ENCODE measurements around the gene NABP1. TPM values are rescaled to one million over a fixed set of nuclear protein-coding genes. Genes with fewer than 3 reads are reported as not detected.
A peak's percentile ranks its signal among the peaks of the same experiment; 100 is the strongest.
"Not testable (repeated sequence)": the region's sequence is repeated elsewhere in the genome, so short reads cannot be mapped to it uniquely, and the experiment has no call there.

NABP1 gene
- total RNA-seq = 40.8 TPM

DNA sequence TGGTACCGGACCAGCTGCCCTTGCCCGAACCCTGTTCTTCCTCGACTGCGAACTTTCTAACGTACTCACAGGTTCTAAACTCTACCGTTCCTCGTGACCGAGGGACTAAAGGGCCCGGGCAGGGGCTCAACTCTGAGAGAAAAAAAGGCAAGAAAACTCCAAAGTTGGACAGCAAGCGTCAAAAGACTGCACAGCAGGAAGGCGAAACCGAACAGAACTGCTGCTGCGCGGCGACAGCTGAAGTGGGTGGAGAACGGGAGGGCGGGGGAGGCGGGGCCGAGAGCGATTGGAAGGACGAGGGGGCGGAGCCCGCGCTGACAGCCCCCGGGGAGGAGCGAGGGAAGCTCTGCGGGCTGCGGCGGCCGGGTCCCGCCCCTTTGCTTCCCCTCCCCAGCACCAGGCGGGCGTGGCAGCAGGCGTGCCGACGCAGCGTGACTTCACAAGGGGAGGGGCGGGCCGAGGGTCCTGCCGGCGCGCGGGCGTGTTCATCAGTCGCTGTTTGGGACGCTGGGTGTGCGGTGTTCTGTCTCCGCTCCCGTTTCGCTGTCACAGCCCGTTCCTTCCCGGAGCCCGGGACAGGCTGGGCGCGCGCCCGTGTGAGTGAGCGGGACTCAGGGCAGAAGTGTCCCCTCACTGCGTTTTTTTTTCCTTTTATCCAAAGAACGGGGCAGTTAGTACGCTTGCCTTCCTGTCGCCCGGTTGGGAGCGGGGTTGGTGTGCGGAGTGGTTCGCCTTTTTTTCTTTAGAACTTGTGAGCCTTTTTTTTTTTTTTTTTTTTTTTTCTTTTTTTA, at the start of gene NABP1:
Gene NABP1 (plus strand): TSS at position 491 of the 791 bp plus-strand sequence. CDS start 479 bp downstream, outside the sequence.
- DNase-seq (ENCODE audit: low spot score) = peak; percentile 99

DNA sequence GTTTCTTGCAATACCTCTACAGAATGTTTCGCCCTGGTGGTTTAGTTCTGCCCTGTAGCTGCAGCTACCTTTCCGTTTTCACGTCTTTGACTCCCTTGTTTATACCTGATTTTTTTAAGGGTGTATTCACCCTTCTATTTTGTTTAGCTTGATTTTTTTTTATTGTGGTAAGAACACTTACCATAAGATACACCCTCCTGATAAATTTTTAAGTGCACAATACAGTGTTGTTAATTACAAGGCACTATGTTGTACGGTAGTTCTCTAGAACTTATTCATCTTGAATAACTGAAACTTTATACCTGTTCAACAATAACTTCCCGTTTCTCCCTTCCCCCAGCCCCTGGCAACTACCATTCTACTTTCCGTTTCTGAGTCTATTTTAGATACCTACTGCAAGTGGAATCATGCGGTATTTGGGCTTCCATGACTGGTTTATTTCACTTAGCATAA, 48.9 kb upstream of the NABP1 start:
- DNase-seq (ENCODE audit: low spot score) = no peak

DNA sequence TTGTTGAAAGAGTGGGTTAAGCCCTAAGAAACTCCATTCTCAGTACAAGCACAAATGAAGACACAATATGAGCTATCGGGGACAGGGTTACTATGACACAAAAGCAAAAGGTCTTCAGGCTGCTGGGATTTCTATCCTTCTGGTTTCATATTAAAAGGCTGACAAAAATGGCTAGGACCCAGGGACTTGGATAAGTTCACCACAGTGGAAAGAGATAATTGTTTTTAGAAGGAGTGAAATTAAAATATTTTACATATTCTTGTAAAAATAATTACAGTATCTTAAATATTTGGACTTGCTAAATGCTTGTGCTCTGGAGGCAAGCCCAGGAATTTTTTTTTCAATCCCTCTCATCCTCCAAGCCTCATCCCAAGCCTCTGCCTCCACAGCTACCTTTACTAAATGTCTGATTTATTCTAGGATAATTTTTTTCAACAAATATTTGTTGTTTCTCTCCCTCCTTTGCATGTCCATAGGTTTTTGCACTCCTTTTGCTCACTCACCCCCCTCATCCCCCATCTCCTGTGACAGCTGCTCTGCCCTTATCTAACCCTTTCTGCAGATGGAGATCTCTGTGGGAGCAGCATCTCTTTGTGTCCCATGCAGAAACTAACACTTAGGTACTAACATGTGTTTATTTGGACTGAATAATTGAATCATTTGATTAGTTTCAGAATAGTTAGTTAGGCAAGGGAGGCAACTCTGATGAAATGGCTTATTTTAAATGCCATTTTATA, 47.8 kb upstream of the NABP1 start:
- DNase-seq (ENCODE audit: low spot score) = no peak

- DNase-seq (ENCODE audit: low spot score) = peak; percentile 60
These were observed 46.2 kb upstream of the NABP1 start for GRCh38 chr2:191631754-191632153.

DNA sequence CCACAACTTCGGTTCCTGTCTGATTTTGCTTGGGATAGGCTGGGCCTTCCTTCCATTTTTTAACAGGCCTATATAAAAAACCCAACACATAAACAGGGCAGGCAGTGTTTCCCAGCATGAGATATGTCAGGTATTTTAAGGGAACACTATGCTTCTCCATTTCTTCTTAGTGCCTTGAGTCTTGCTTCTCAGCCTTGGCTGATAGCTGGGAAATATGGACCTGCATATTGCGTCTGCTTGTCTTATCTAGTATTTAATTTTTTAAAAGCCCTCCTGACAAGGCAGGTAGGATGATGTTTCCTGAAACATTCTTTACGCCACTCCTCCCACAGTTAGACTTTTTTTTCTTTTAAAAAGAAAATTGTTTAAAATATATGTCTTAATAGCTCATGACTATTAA, 45.5 kb upstream of the NABP1 start:
- DNase-seq (ENCODE audit: low spot score) = no peak

DNA sequence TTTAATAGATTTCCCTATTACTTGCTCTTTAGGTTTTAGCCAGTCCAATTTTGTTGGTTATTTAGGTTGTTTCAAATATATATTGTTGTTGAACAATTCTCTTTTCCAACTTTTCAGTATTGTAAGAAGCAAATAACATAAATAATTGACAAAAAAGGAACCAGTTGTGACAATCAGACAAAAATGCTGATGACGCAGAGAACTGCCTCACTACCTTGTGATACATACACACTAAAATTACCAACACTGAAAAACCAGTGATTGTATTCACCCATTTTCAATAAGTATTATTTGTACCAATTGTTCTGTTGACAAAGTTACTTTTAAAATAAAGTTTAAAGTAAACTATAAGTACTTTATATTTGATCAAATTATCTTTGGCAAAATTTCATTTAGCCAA, 43.1 kb upstream of the NABP1 start:
- DNase-seq (ENCODE audit: low spot score) = no peak

- DNase-seq (ENCODE audit: low spot score) = no peak
These were observed 42.4 kb upstream of the NABP1 start for GRCh38 chr2:191635333-191636234.

DNA sequence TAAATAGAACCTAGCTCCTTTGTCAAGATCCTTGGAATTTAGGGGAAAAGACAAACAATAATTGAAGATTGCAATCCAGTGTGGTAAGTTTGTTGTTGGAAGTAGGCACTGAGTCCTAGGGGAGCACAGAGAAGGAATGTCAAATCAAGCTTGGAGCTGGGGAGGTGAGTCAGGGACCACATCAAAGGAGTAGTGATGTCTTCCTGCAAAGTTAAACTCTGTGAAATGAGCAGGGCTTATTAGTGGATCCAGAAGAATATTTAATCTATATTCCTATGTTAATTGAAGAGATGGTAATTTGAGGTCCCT, 41.7 kb upstream of the NABP1 start:
- DNase-seq (ENCODE audit: low spot score) = no peak

- no peak for DNase-seq (ENCODE audit: low spot score)
These were observed 41.4 kb upstream of the NABP1 start for GRCh38 chr2:191636586-191636985.

DNA sequence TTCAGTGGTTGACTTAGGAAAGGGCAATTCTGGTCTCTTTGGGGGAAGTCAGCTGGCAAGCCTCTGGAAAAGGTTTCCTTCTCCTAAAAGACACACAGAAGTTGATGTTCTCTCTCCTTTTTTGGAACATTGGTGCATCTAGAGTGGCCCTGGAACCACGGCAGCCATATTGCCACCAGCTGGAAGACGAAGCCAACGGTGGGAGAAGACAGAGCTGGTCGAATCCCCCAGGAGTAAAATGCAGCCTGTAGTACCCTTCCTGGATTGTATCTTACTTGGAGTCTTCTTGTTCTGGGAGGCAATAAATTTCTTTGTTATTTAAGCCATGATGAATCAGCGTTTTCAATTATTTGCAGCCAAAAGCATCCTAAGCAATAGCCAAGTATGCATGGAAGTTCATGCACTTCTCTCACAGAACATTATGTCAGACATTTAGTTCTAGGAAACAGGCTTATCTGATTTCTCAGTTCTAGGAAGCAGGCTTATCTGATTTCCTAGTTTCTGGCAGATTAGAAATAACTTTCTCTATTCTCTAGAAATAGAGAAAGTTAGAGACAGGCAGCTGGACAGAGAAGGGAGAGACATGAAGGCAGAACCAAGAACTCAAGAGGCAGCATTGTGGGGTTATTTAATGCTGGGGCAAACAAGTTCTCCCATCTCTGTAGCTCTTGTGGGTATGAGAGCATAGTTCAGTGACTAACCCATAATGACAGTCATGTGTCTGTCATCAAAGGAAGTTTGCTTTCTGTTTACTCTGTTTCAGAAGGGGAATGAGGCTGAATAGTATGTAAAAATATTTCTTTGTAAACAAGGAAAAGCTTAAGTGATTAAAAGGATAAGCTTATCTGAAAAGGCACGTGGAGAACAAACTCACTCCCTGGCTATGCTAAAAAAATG, 40.5 kb upstream of the NABP1 start:
- DNase-seq (ENCODE audit: low spot score) = no peak

GRCh38 chr2:191638079-191638801, 39.7 kb upstream of the NABP1 start:
- DNase-seq (ENCODE audit: low spot score) = no peak

DNA sequence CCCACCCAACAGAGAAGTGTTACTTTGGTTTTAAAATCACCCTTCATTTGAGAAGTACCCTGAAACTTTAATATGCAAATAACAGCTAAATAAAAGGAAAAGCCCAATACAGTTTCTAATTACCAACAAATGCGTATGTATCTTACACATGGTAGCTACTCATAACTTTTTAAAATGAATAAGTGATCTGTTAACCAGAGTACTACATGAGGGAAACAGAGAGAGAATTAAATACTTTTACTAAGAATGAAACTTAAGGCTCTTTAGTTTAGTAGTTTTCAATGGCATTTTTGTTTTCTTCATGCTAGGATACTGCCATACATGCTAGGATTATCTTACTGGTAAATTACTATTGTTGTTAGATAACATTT, 39.1 kb upstream of the NABP1 start:
- no peak for DNase-seq (ENCODE audit: low spot score)

- DNase-seq (ENCODE audit: low spot score) = no peak
These were observed 36.3 kb upstream of the NABP1 start for GRCh38 chr2:191641609-191642008.

DNA sequence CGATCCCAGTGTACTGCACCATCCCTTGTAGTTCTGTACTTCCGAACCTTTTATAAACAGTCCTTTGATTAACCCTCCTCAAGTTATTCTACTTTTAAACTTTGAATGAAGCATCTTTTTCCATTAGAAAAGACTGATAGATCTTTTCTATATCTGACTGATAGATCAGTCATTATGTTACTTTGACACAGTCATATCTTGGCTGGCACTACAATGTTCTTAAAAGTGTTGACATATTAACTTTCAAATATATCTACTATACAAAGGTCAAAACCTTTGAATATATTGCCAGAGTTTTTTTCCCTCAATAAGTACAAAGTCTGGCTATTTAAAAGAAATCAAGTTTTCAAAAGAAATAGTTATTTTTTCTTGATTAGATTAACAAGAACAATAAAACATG, 35.4 kb upstream of the NABP1 start:
- no peak for DNase-seq (ENCODE audit: low spot score)

GRCh38 chr2:191643429-191643828, 34.5 kb upstream of the NABP1 start:
- DNase-seq (ENCODE audit: low spot score) = no peak

DNA sequence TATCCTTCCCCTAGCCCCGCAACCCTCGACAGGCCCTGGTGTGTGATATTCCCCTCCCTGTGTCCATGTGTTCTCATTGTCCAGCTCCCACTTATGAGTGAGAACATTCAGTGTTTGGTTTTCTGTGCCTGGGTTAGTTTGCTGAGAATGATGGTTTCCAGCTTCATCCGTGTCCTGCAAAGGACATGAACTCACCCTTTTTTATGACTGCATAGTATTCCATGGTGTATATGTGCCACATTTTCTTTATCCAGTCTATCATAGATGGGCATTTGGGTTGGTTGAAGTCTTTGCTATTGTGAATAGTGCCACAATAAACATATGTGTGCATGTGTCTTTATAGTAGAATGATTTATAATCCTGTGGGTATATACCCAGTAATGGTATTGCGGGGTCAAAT, 33.3 kb upstream of the NABP1 start:
- DNase-seq (ENCODE audit: low spot score) = not testable (repeated sequence)

DNA sequence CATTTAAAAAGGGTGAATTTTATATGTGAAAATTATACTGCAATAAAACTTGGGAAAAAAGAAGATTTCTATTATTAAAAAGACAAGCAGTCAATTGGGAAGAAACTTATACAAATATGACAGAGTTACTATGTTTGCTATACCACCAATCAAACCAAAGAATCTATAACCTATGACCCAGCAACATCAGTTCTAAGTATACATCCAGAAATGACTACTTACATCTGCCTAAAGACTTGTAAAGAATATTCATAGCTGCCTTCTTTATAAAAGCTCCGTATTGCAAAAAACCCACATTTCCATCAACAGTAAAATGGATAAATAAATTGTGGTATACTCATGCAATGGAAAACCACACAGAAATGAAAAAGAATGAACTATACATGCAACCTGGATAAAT, 32.9 kb upstream of the NABP1 start:
- DNase-seq (ENCODE audit: low spot score) = no peak

GRCh38 chr2:191645434-191646162, 32.3 kb upstream of the NABP1 start:
- DNase-seq (ENCODE audit: low spot score) = no peak

DNA sequence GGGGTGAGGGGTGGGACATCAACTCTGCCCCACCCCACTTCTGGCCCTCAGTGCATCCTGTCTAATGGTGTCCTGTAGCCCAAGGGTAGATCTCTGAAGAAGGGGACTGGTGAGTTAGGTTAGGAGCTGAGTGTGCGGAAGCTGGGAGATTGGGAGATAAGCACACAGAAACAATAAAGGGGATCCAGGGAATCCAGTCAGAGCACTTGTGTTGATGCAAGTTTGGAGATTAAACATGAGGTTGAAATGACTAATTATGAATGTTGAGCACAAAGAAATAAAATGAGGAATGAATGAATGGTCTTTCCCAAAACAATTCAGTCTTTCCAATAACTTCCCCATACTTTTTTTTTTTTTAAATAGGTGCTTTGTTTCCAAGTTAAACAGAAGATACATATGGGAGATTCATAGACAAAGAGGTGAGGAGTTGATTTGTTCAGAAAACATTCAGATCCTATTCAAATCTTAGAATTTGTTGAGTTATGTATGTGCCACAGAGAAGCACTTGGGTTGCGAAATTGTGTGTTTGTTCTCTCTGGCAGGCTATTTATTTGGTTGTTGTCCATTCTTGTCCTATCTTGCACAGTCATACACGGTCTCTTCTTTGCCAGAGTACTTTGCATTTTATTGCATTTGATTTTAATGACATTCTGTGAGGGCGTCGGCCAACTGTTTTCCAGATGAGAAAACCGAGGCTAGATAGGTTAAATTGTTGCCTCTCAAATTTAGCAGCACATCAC, 31.6 kb upstream of the NABP1 start:
- DNase-seq (ENCODE audit: low spot score) = no peak
